Type B pancreatic cell (in vitro differentiated cells): ENCODE results near the gene CD300C. TPM values are rescaled to one million over a fixed set of nuclear protein-coding genes. Genes with fewer than 3 reads are reported as not detected.

Experiments
- DNase-seq: peaks from one replicate; pipeline ENCODE4 v3.0.0; 2021; ENCODE audit warnings: mixed read lengths; ENCODE audit not compliant: unreplicated experiment; ENCODE audit errors: extremely low spot score
- H3K27ac Mint-ChIP-seq: 2 replicates; pipeline ENCODE4 v1.8.0; 2021; ENCODE audit warnings: mild to moderate bottlenecking, mixed read lengths
- H3K27me3 Mint-ChIP-seq: 2 replicates; pipeline ENCODE4 v1.8.0; 2021; ENCODE audit warnings: mixed read lengths
- H3K36me3 Mint-ChIP-seq: 2 replicates; pipeline ENCODE4 v1.8.0; 2021; ENCODE audit warnings: mixed read lengths
- H3K4me1 Mint-ChIP-seq: one replicate; pipeline ENCODE4 v1.8.0; 2021; ENCODE audit warnings: mixed read lengths; ENCODE audit not compliant: unreplicated experiment
- H3K4me3 Mint-ChIP-seq: 2 replicates; pipeline ENCODE4 v1.8.0; 2021; ENCODE audit warnings: mild to moderate bottlenecking, mixed read lengths
- H3K9me3 Mint-ChIP-seq: 2 replicates; pipeline ENCODE4 v1.8.0; 2021; ENCODE audit warnings: mixed read lengths
- CTCF ChIP-seq: fragments of 200-600 bp; sonication (generic); conservative IDR thresholded peaks from 2 replicates; pipeline ENCODE4 v1.5.0; 2021; ENCODE audit warnings: antibody characterized with exemption, mild to moderate bottlenecking
- total RNA-seq: library from RNA; stranded (reverse); gene quantifications from 2 replicates; pipeline ENCODE4 v1.2.1, GENCODE V29; 2021; ENCODE audit warnings: low replicate concordance

Gene CD300C
- total RNA-seq, 1 donor from 2014 or later = not detected

GRCh38 chr17:74567397-74567796 is 21.5 kb upstream of the CD300C start, which contains the start of gene CD300H:
Gene CD300H (minus strand): TSS chr17:74567509.
- Mint-ChIP-seq H3K4me3 (no peak within 1 kb of the TSS), H3K36me3 (no peaks in the 10 kb centered on the region), H3K4me1 (no peaks in the 10 kb centered on the region), H3K27ac (no peak within 1 kb of the TSS), H3K9me3 (no peaks in the 10 kb centered on the region), H3K27me3 (peaks cover 58% of the 10 kb centered on the region)
- no peak for TF ChIP-seq CTCF
- no peak for DNase-seq

GRCh38 chr17:74566132-74566753 is 20.3 kb upstream of the CD300C start:
- no peak for DNase-seq
- Mint-ChIP-seq H3K4me1 (no peaks in the 10 kb centered on the region), H3K9me3 (no peaks in the 10 kb centered on the region), H3K27ac (no peak overlapping the region), H3K36me3 (no peaks in the 10 kb centered on the region), H3K4me3 (no peak overlapping the region), H3K27me3 (peaks cover 57% of the 10 kb centered on the region)
- peak; percentile 74 for TF ChIP-seq CTCF

- H3K4me3 Mint-ChIP-seq = no peak overlapping the region
- no peaks in the 10 kb centered on the region for H3K36me3 Mint-ChIP-seq
- peaks cover 54% of the 10 kb centered on the region for H3K27me3 Mint-ChIP-seq
- no peak for TF ChIP-seq CTCF
- DNase-seq = no peak
- H3K4me1 Mint-ChIP-seq = no peaks in the 10 kb centered on the region
- no peak overlapping the region for H3K27ac Mint-ChIP-seq
- no peaks in the 10 kb centered on the region for H3K9me3 Mint-ChIP-seq
Observed at GRCh38 chr17:74565126-74565525, 19.2 kb upstream of the CD300C start.

GRCh38 chr17:74563358-74563757 is 17.4 kb upstream of the CD300C start:
- TF ChIP-seq CTCF = no peak
- no peaks in the 10 kb centered on the region for H3K36me3 Mint-ChIP-seq
- H3K4me1 Mint-ChIP-seq = no peaks in the 10 kb centered on the region
- DNase-seq = no peak
- H3K27me3 Mint-ChIP-seq = peaks cover 56% of the 10 kb centered on the region
- no peak overlapping the region for H3K27ac Mint-ChIP-seq
- H3K9me3 Mint-ChIP-seq = no peaks in the 10 kb centered on the region
- no peak overlapping the region for H3K4me3 Mint-ChIP-seq

GRCh38 chr17:74561586-74561985 is 15.7 kb upstream of the CD300C start:
- no peak for DNase-seq
- no peaks in the 10 kb centered on the region for H3K36me3 Mint-ChIP-seq
- no peak overlapping the region for H3K4me3 Mint-ChIP-seq
- H3K4me1 Mint-ChIP-seq = no peaks in the 10 kb centered on the region
- no peak overlapping the region for H3K27ac Mint-ChIP-seq
- no peaks in the 10 kb centered on the region for H3K9me3 Mint-ChIP-seq
- no peak for TF ChIP-seq CTCF
- peaks cover 53% of the 10 kb centered on the region for H3K27me3 Mint-ChIP-seq
